Activated naive CD8-positive, alpha-beta T cell treated with anti-CD3 and anti-CD28 coated beads, Interleukin-2, amount 50 U/mL, for 16 hours (primary cell): Measurements from ENCODE around the gene GDNF.

Experiments
- DNase-seq: peaks from one replicate; pipeline ENCODE4 v3.0.0-alpha.2; 2020; ENCODE audit warnings: low read depth, low spot score

Gene GDNF

GRCh38 chr5:37846786-37847310, 7.0 kb upstream of the GDNF start:
- DNase-seq: no peak

GRCh38 chr5:37844009-37844408, 4.2 kb upstream of the GDNF start:
- no peak for DNase-seq

- DNase-seq: no peak
Measured at GRCh38 chr5:37842048-37842447, 2.2 kb upstream of the GDNF start.

- DNase-seq: no peak
Measured at GRCh38 chr5:37841203-37841602, 1.4 kb upstream of the GDNF start.

GRCh38 chr5:37840053-37841034, 503 bp upstream of the GDNF start:
- no peak for DNase-seq

- DNase-seq: no peak
Measured at GRCh38 chr5:37838933-37839341, 904 bp downstream of the GDNF start.

GRCh38 chr5:37838152-37838932, 1.5 kb downstream of the GDNF start:
- DNase-seq: no peak

- no peak for DNase-seq
Measured at GRCh38 chr5:37837414-37838032, 2.3 kb downstream of the GDNF start.

GRCh38 chr5:37836592-37837413, 3.0 kb downstream of the GDNF start:
- DNase-seq: no peak

GRCh38 chr5:37836235-37836591, 3.6 kb downstream of the GDNF start:
- DNase-seq: no peak

- no peak for DNase-seq
Measured at GRCh38 chr5:37835380-37835973, 4.4 kb downstream of the GDNF start.

GRCh38 chr5:37834542-37835379, 5.1 kb downstream of the GDNF start:
- no peak for DNase-seq

- no peak for DNase-seq
Measured at GRCh38 chr5:37833990-37834389, 5.9 kb downstream of the GDNF start.

- DNase-seq: no peak
Measured at GRCh38 chr5:37831821-37832534, 7.9 kb downstream of the GDNF start.

GRCh38 chr5:37830348-37830747, 9.5 kb downstream of the GDNF start:
- DNase-seq: no peak

GRCh38 chr5:37825334-37825915, 14.4 kb downstream of the GDNF start:
- DNase-seq: no peak

GRCh38 chr5:37823433-37824152, 16.2 kb downstream of the GDNF start:
- no peak for DNase-seq

- DNase-seq: no peak
Measured at GRCh38 chr5:37816883-37817282, 23.0 kb downstream of the GDNF start.
